NCI-H526 treated with DMSO at 0.1 percent for 48 hours (cell line): ENCODE results near the gene CENPV.
"Not testable (repeated sequence)": the region's sequence is repeated elsewhere in the genome, so short reads cannot be mapped to it uniquely, and the experiment has no call there.

Source experiments
- DNase-seq: peaks from one replicate; lab custom pipeline; 2025; lab: John Stamatoyannopoulos, UW

Gene CENPV

GRCh38 chr17:16353317-16354174 lies at the start of gene CENPV:
TSS of gene CENPV (minus strand) at chr17:16353469. CDS start at chr17:16353436, 33 bp downstream.
- peak; percentile 70 for DNase-seq

GRCh38 chr17:16398270-16399267 lies 45.3 kb upstream of the CENPV start:
- DNase-seq = no peak

GRCh38 chr17:16396693-16397092 lies 43.4 kb upstream of the CENPV start:
- not testable (repeated sequence) for DNase-seq

- not testable (repeated sequence) for DNase-seq
These were observed 42.6 kb upstream of the CENPV start for GRCh38 chr17:16395887-16396286.

DNA sequence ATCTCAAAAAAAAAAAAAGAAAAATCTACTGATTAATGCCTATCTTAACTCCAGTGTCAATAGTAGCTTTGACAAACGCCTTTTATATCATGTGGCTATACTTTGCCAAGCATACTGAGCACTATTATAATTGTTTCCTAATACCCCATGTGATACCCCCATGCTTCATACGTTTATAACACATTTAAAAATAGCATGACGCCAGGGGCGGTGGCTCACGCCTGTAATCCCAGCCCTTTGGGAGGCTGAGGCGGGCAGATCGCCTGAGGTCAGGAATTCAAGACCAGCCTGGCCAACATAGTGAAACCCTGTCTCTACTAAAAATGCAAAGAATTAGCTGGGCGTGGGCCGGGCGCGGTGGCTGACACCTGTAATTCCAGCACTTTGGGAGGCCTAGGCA lies 39.2 kb upstream of the CENPV start:
- DNase-seq = not testable (repeated sequence)

DNA sequence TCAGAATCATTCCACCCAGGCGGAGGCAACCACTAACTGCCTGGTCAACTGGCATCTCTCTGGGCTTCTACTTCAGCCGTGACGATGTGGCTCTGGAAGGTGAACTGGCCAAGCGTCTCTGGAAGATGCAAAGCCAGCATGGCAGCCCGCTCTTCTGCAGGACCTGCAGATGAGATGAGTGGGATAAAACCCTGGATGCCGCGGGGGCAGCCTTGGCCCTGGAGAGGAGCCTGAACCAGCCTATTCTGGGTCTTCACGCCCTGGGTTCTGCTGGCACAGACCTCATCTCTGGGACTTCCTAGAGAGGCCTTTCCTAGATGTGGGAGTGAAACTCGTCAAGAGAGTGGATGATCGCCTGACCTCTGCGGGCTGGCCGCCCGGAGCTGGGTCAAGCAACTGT lies 38.2 kb upstream of the CENPV start:
- no peak for DNase-seq

DNA sequence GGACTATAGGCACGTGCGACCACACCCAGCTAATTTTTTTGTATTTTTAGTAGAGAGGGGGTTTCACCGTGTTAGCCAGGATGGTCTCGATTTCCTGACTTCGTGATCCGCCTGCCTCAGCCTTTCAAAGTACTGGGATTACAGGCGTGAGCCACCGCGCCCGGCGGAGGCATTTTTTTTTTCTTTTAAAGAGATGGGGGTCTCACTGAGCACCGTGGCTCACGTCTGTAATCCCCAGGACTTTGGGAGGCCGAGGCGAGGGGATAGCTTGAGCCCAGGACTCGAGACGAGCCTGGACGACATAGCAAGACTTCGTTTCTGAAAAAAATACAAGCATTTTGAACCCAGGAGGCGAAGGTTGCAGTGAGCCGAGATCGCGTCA lies 32.8 kb upstream of the CENPV start:
- DNase-seq = not testable (repeated sequence)

DNA sequence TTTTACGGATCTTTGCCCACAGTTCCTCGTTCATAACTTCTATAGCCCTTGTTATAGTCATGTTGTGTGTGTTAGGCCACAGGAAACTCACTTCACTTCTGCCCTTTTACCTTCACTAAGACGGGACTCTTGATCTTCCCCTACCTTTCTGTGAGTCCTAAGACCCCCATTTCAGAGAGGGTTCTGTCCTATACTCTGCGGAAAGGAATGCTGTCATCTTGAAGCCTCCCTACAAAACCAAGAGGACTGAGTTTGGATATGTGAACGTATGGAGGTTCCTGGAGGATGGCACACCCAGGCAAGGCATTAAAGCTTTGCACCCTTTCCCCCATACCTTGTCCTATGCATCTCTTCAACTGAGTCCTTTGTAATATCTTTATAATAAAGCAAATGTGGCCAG lies 31.3 kb upstream of the CENPV start:
- DNase-seq = no peak

GRCh38 chr17:16383772-16384287 lies 30.6 kb upstream of the CENPV start:
- no peak for DNase-seq

GRCh38 chr17:16383216-16383615 lies 29.9 kb upstream of the CENPV start:
- no peak for DNase-seq

DNA sequence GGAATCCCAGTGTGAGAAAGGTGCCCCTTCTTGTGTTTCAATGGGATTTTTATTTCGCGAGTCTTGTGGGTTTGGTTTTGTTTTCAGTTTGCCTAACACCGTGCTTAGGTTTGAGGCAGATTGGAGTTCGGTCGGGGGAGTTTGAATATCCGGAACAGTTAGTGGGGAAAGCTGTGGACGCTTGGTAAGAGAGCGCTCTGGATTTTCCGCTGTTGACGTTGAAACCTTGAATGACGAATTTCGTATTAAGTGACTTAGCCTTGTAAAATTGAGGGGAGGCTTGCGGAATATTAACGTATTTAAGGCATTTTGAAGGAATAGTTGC lies 28.2 kb upstream of the CENPV start:
- no peak for DNase-seq

GRCh38 chr17:16380640-16381495 lies 27.6 kb upstream of the CENPV start, which contains the start of gene UBB:
TSS of gene UBB (plus strand) at chr17:16381091. CDS start at chr17:16381908, 817 bp downstream.
- DNase-seq = peak; percentile 90

GRCh38 chr17:16379654-16380053 lies 26.4 kb upstream of the CENPV start:
- no peak for DNase-seq

DNA sequence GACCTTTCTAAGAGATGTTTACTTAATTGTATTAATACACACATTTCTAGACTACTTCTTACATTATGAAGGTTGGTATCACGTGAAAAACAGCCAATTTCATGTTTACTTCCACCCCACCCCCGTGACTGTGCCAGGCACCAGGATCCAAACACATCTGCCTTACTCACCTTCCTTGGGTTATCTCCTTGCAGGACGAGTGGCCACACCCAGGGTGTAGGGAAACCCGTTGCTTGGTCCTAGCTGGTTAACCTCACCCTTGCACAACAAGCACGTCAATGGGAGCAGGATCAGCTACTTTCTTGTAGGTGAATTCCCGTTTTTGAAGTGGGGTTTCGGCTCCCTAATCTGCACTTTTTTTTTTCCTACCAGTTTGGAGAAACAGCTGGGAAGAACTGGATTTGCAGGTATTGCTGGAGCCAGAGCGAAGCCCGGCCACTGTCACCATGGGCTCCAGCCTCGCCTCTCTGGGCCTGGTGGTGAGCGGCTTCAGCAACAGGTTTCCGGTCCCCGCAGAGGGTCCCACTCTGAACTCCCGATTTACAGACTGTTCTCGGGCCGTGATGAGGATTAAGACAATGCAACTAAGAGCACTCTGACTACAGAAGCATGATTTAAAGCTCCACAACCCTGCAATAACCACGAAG lies 25.5 kb upstream of the CENPV start:
- DNase-seq = no peak

DNA sequence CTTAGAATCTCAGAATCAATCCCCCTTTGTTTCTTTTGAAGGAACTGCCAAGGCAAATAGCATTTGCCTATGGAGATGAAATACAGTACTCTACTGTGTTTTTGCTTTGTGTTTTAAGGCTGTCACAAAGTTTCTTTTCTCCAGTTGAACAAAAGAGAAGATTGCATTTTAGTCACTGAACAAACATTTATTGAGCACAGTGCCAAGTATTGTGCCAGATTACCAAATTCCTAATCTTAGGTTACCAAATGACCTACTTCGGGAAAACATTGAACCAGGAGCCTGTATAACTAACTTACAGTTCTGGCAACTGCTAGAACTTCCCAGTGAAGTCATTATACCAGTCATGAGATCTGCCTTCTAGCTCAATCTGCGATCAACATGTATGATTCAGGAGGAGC lies 24.7 kb upstream of the CENPV start:
- DNase-seq = no peak

DNA sequence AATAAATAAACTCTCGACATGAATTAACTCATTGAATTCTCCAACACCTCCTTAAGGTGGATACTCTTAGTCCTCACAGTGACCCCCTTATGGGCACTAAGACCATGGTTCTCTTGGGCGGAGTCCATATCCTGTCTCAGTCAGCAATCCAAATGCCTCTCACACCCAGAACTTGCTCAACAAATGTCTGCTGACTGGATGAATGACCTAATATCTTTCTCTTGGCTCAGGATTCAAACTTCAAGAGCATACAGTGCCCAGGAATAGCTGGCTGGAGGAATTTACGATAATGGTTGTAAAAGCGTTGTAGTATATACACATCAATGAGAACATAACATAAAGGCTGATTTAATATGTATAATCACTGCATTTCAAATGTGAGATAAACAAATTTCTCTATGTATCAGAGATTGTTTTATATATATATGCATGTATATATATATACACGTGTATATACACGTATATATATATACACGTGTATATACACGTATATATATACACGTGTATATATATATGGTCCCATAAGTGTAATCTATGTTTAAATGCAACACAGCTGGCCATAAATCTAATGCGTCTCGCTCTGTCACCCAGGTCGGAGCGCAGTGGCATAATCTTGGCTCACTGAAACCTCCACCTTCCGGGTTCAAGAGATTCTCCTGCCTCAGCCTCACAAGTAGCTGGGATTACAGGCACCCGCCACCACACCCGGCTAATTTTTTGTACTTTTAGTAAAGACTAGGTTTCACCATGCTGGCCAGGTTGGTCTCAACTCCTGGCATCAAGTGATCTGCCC lies 21.1 kb upstream of the CENPV start:
- DNase-seq = no peak

DNA sequence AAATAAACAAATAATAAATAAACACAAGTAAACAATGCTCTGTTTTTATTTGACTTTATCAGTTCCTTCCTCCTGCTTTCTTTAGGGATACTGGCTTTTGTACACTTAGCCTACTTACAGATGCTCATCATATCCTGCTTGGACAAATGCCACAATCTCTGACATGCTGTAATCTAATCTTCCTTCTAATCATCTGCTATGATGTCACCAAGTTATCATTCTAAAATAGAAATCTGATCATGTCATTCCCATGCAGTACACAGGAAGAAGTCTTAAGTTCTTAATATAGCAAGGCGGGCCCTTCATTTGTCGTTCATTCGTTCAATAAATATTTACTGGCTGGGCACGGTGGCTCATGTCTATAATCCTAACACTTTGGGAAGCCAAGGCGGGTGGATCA lies 18.5 kb upstream of the CENPV start:
- no peak for DNase-seq

DNA sequence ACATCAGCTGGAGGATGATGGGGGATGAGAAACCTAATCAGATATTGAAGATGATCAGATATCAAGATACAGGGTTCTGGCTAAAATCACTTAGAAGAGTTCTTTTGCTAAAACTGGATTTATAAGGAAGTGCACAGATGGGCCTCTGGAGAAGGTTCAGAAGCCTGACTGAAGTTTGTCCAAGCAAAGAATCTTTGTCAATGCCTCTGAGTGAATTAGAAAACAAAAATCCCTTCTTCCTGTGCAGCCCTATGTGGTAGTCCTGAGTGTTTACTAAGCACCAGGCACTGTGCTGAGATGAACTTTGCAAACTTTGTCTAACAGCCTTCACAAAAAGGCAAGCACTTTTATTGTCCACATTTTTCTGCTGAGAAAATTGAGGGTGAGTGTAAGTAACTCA lies 11.4 kb upstream of the CENPV start:
- no peak for DNase-seq

DNA sequence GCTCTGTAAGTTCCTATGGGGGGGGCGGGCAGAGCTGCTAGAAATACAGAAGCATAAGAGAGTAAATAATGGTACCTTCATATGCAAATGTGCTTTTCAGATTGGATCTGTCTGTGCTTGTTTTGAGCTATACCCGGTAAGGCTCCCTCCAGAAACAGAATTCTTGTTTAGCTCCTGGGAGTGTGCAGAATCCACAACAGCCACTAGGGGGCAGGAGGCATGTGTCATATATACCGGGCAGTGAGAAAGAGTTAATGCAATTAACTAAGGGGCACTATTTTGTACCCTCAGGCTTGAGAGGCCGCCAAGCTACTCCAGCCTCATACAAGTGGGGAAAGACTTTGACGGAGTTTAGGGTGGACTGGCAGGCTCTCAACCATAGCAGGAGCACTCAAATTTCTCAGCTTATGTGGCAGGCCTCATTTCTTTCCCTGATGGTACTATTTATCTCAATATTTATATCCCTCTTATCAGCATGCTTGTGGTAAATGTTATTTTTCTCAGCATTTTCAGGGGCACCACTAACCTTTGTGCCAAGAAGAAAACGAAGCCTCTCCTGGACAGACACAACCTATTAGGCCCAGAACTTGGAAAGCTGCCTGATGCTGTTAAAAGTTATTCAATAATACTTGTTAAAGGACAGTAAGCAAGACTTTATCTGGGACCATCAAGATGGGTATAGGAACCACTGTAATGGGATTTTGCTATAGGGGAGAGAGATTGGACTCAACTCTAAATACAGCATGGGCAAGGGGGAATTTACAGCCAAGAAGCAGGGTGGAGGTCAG lies 10.7 kb upstream of the CENPV start:
- peak; percentile 83 for DNase-seq
